Measurements from ENCODE around the gene SSH3.

Gene SSH3

GRCh38 chr11:67351275-67352005, 48.1 kb downstream of the SSH3 start:
- peak in 1 of 2 experiments; percentile 38 for DNase-seq

GRCh38 chr11:67352546-67353316, 49.4 kb downstream of the SSH3 start:
- peak in 1 of 2 experiments; percentile 51 for DNase-seq

- DNase-seq, result peak; percentile 86 to 89
Measured at GRCh38 chr11:67353317-67354074, 50.2 kb downstream of the SSH3 start, which contains the start of gene POLD4. Gene POLD4 (minus strand): TSS chr11:67353546. CDS start chr11:67353399, 147 bp downstream.

GRCh38 chr11:67354075-67355022, 51.0 kb downstream of the SSH3 start:
- peak in 1 of 2 experiments; percentile 13 for DNase-seq

- no peak for DNase-seq
Measured at GRCh38 chr11:67355023-67355793, 51.9 kb downstream of the SSH3 start.

- DNase-seq, result no peak
Measured at GRCh38 chr11:67355794-67356386, 52.6 kb downstream of the SSH3 start.

- no peak for DNase-seq
Measured at GRCh38 chr11:67356387-67356863, 53.1 kb downstream of the SSH3 start.

- DNase-seq, result peak in 1 of 2 experiments; percentile 51
Measured at GRCh38 chr11:67356864-67357561, 53.7 kb downstream of the SSH3 start.

- no peak for DNase-seq
Measured at GRCh38 chr11:67357831-67358670, 54.7 kb downstream of the SSH3 start.
